ENCODE measurements around the gene FOXN4.

- TF ChIP-seq GATA3 (IDR thresholded peaks at IDR 0.05; ENCODE audit: low read depth, low read length) (no peak), GATA2 (IDR thresholded peaks at IDR 0.05; ENCODE audit: low read depth, low read length) (no peak)
Measured at GRCh38 chr12:109310247-109311125, 1.4 kb upstream of the FOXN4 start.

Data from SH-SY5Y (cell line).